ENCODE measurements around the gene HEPN1. TPM values are rescaled to one million over a fixed set of nuclear protein-coding genes. Genes with fewer than 3 reads are reported as not detected.

Gene HEPN1
- total and polyA plus RNA-seq, 4 donors = 48.4 to 68.9 TPM; not detected in 2

Other genes with a start within 250 kb of the HEPN1 start
- 10 to 100 TPM; 17.0 to 31.1 TPM for gene SIAE, start 245.5 kb upstream of the HEPN1 start, total RNA-seq
- gene SIAE, start 245.5 kb upstream of the HEPN1 start, polyA plus RNA-seq (ENCODE audit: insufficient read length in 2 of 2) = 10 to 100 TPM; 29.9 to 30.3 TPM
- 10 to 100 TPM in 1 of 2 donors, 1 to 10 TPM in 1; 7.7 to 29.6 TPM for gene SPA17, start 245.3 kb upstream of the HEPN1 start, total RNA-seq
- 10 to 100 TPM; 16.6 to 23.8 TPM for gene SPA17, start 245.3 kb upstream of the HEPN1 start, polyA plus RNA-seq (ENCODE audit: insufficient read length in 2 of 2)
- 1 to 10 TPM; 1.5 to 1.8 TPM for gene NRGN, start 179.3 kb upstream of the HEPN1 start, total RNA-seq
- 10 to 100 TPM; 31.4 to 33.3 TPM for gene NRGN, start 179.3 kb upstream of the HEPN1 start, polyA plus RNA-seq (ENCODE audit: insufficient read length in 2 of 2)
- gene VSIG2, start 167.0 kb upstream of the HEPN1 start, total RNA-seq = 1 to 10 TPM in 1 of 2 donors, under 1 TPM in 1; 0.20 to 1.3 TPM
- gene VSIG2, start 167.0 kb upstream of the HEPN1 start, polyA plus RNA-seq (ENCODE audit: insufficient read length in 2 of 2) = 1 to 10 TPM; 1.2 to 2.3 TPM
- gene ESAM, start 157.0 kb upstream of the HEPN1 start, total RNA-seq = 10 to 100 TPM in 1 of 2 donors, 1 to 10 TPM in 1; 9.5 to 23.3 TPM
- gene ESAM, start 157.0 kb upstream of the HEPN1 start, polyA plus RNA-seq (ENCODE audit: insufficient read length in 2 of 2) = 10 to 100 TPM; 38.2 to 43.1 TPM
- gene MSANTD2, start 118.8 kb upstream of the HEPN1 start, total RNA-seq = 10 to 100 TPM; 17.8 to 21.0 TPM
- gene MSANTD2, start 118.8 kb upstream of the HEPN1 start, polyA plus RNA-seq (ENCODE audit: insufficient read length in 2 of 2) = 10 to 100 TPM; 24.1 to 28.4 TPM
- gene ROBO3, start 53.8 kb upstream of the HEPN1 start, total RNA-seq = 10 to 100 TPM; 14.8 to 42.6 TPM
- 10 to 100 TPM; 75.6 to 81.5 TPM for gene ROBO3, start 53.8 kb upstream of the HEPN1 start, polyA plus RNA-seq (ENCODE audit: insufficient read length in 2 of 2)
- gene ROBO4, start 21.4 kb upstream of the HEPN1 start, total RNA-seq = 10 to 100 TPM in 1 of 2 donors, 1 to 10 TPM in 1; 6.5 to 14.3 TPM
- gene ROBO4, start 21.4 kb upstream of the HEPN1 start, polyA plus RNA-seq (ENCODE audit: insufficient read length in 2 of 2) = 10 to 100 TPM; 22.7 to 23.6 TPM
- 10 to 100 TPM; 31.1 to 62.8 TPM for gene HEPACAM, start 16.8 kb downstream of the HEPN1 start, total RNA-seq
- 100 to 1,000 TPM; 101 to 129 TPM for gene HEPACAM, start 16.8 kb downstream of the HEPN1 start, polyA plus RNA-seq (ENCODE audit: insufficient read length in 2 of 2)
- gene CCDC15, start 35.0 kb downstream of the HEPN1 start, total RNA-seq = 1 to 10 TPM; 4.4 to 4.6 TPM
- gene CCDC15, start 35.0 kb downstream of the HEPN1 start, polyA plus RNA-seq (ENCODE audit: insufficient read length in 2 of 2) = 1 to 10 TPM; 2.6 to 3.1 TPM
- gene SLC37A2, start 144.1 kb downstream of the HEPN1 start, total RNA-seq = 1 to 10 TPM; 4.5 to 5.2 TPM
- gene SLC37A2, start 144.1 kb downstream of the HEPN1 start, polyA plus RNA-seq (ENCODE audit: insufficient read length in 2 of 2) = 1 to 10 TPM; 4.5 to 5.7 TPM
- gene TMEM218, start 192.4 kb downstream of the HEPN1 start, total RNA-seq = 10 to 100 TPM; 36.7 to 48.2 TPM
- gene TMEM218, start 192.4 kb downstream of the HEPN1 start, polyA plus RNA-seq (ENCODE audit: insufficient read length in 2 of 2) = 10 to 100 TPM; 41.4 to 47.0 TPM
- 10 to 100 TPM; 10.6 to 14.2 TPM for gene PKNOX2, start 245.5 kb downstream of the HEPN1 start, total RNA-seq
- gene PKNOX2, start 245.5 kb downstream of the HEPN1 start, polyA plus RNA-seq (ENCODE audit: insufficient read length in 2 of 2) = 10 to 100 TPM; 39.0 to 41.2 TPM

Data from spinal cord (tissue), 4 donors.